LNCAP (cell line): Measurements from ENCODE around the gene PLXNC1.

Experiments
- TF ChIP-seq, protein P1 (sequence below): fragments of 450-650 bp; IDR thresholded peaks from 2 replicates; pipeline ENCODE4 v1.5.1; 2017; ENCODE audit warnings: mild to moderate bottlenecking

Gene PLXNC1

GRCh38 chr12:94163850-94164249, 15.5 kb downstream of the PLXNC1 start:
- TF ChIP-seq, protein P1, sequence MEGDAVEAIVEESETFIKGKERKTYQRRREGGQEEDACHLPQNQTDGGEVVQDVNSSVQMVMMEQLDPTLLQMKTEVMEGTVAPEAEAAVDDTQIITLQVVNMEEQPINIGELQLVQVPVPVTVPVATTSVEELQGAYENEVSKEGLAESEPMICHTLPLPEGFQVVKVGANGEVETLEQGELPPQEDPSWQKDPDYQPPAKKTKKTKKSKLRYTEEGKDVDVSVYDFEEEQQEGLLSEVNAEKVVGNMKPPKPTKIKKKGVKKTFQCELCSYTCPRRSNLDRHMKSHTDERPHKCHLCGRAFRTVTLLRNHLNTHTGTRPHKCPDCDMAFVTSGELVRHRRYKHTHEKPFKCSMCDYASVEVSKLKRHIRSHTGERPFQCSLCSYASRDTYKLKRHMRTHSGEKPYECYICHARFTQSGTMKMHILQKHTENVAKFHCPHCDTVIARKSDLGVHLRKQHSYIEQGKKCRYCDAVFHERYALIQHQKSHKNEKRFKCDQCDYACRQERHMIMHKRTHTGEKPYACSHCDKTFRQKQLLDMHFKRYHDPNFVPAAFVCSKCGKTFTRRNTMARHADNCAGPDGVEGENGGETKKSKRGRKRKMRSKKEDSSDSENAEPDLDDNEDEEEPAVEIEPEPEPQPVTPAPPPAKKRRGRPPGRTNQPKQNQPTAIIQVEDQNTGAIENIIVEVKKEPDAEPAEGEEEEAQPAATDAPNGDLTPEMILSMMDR = no peak

GRCh38 chr12:94165138-94165537, 16.8 kb downstream of the PLXNC1 start:
- TF ChIP-seq, protein P1 = no peak

DNA sequence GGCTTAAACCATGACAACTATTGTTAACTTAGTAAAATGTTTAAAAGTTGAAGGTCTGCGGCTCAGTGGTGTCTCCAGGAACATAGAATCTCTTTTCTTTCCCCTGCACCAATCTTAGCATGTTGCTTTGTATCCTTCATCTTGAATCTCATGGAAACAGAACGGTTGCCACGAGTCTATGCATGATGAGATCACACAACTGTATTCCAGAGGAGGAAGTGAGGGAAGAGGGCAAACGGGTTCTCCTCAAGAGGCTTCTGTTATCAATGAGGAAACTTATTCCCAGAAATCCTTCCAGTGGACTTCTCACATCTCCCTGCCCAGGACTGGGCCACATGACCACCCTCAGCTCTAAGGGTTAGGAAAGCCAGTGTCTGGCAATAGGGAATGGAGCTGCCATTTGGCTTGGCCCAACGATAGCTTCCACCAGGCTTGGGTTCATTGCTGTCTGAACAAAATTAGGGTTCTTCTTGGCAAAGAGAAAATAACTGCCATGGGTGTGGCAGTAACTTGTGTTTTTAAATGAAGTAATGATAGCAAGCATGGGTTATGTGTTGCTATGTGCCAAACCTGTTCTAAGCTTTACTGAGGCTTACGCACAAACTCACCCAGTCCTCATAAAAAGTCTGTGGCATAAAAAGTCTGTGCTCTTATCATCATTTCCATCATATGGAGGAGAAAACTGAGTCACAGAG, 17.4 kb downstream of the PLXNC1 start:
- TF ChIP-seq, protein P1 = no peak

- TF ChIP-seq, protein P1 = no peak
Observed at GRCh38 chr12:94167071-94167755, 18.8 kb downstream of the PLXNC1 start.

GRCh38 chr12:94167756-94168416, 19.5 kb downstream of the PLXNC1 start:
- TF ChIP-seq, protein P1 = no peak

GRCh38 chr12:94169495-94169894, 21.1 kb downstream of the PLXNC1 start:
- TF ChIP-seq, protein P1 = no peak

GRCh38 chr12:94169966-94170689, 21.8 kb downstream of the PLXNC1 start:
- TF ChIP-seq, protein P1 = no peak
